Body of pancreas (tissue), 4 donors: ENCODE data around the gene ARID1B.

Source experiments
- CTCF ChIP-seq, 7 experiments: fragments of 450-650 bp in 4 of 7; fragments of 200-600 bp in 3 of 7; sonication (generic) in 3 of 7; IDR thresholded peaks; one replicate each; pipeline ENCODE4 v1.5.1; 2016 to 2019; ENCODE audit warnings: antibody characterized with exemption in 7 of 7
- POLR2A ChIP-seq, 3 donors: fragments of 450-650 bp; IDR thresholded peaks; one replicate each; pipeline ENCODE4 v1.6.1; 2016; ENCODE audit warnings: antibody characterized with exemption in 3 of 3, mild to moderate bottlenecking in 2 of 3

- TF ChIP-seq CTCF (IDR thresholded peaks at IDR 0.05) (no peak), POLR2A (IDR thresholded peaks at IDR 0.05) (no peak)
Measured at GRCh38 chr6:157171801-157172200, 394.6 kb downstream of the ARID1B start.
